ENCODE data around the gene CAMK2A.
A peak's percentile ranks its signal among the peaks of the same experiment; 100 is the strongest.

The CAMK2A gene

DNA sequence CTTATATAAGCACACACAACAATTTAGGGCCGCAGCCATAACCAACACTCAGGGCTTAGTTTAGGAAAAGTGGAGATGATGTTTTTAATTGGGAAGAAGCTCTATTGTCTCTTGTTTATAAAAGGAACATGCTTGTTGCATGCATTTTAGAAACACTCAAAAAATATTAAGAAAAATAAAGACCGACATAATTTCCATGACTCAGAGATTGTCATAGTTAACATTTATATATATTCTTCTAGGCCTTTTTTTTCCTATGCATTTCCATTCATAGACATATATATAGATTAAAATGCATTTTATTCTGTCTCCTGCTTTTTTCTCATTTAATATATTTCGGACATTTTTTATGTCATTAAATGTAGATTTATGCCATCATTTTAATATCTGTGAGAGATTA lies 26.7 kb upstream of the CAMK2A start:
- DNase-seq = no peak

DNA sequence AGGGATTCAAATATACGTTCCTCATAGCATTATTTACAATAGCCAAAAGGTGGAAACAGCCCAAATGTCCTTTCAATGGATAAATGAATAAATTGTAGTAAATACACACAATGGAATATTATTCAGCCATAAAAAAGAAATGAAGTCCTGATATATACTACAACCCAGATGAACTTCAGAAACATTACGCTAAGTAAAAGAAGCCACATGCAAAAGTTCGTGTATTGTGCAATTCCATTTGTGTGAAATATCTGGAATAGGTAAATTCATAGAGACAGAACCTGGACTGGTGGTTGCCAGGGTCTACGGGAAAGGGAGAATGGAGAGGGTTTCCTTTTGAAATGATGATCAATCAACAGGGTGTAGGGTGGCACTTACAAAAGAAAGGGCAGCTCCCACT lies 25.7 kb upstream of the CAMK2A start:
- DNase-seq = no peak

DNA sequence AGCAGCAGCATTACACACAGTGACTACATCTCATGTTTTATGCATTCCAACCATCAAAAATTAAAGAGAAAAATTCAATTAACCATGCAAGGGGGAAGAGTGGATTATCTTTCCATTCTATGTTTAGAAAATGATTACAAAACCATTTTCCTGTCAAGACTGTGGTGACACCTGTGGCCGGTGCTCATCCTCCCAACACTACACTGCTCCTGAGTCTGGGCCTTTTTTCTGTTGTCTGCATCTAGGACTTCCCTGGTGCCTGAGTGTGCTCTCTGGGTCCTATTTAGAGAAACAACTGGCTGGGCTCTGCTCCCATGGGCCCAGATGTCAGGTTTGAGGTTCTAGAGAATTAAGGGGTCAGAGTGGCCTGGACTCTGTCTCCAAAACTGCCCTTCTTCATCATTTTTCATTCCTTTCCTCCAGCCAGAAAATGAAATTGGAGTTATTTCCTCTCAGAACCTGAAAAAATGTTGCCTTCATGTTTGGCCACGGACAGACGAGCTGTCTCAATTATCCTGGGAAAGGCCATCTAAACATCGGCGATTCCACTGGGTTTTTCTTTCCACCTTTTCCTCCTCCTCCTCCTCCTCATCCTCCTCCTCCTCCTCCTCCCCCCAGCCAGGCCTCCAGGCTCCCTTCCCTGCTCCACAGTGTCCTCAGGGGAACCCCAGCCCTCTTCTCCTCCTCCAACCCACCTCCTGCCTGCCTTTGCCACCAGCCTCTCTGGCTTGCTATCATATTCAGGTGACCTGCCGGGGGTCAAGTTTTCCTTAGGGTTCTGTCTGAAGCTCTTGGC lies 24.5 kb upstream of the CAMK2A start:
- DNase-seq = no peak

DNA sequence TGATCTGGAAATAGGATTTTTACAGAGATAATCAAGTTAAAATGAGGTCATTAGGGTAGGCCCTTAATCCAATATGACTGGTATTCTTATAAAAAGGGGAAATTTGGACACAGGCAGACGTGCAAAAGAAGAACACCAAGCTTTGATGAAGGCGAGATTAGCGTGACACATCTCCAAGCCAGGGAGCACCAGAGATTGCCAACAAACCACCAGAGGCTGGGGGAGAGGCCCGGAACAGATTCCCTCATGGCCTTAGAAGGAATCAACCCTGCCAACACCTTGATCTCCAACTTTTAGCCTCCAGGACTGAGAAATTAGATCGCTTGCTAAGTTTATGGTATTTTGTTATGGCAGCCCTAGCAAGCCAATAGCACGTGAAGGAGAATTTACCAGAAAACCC lies 23.9 kb upstream of the CAMK2A start:
- no peak for DNase-seq

DNA sequence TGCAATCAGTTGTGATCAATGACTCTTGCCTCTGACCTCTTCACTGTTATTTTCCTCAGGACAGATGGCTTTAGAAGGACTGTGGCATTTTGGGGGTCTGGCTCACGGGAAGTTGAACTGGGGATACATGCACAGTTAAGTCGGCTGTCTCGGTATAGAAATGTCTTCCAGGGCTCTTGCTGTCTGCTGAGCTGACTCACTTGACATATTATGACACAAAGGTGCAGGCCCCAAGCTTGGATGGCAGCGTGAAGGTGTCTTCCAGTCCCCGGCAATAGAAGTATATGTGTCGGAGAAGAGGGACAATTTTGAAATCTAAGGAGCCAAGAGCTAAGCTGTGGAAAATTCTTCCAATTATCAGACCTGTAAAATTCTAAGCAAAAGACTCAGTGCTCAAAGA lies 22.9 kb upstream of the CAMK2A start:
- DNase-seq = no peak

DNA sequence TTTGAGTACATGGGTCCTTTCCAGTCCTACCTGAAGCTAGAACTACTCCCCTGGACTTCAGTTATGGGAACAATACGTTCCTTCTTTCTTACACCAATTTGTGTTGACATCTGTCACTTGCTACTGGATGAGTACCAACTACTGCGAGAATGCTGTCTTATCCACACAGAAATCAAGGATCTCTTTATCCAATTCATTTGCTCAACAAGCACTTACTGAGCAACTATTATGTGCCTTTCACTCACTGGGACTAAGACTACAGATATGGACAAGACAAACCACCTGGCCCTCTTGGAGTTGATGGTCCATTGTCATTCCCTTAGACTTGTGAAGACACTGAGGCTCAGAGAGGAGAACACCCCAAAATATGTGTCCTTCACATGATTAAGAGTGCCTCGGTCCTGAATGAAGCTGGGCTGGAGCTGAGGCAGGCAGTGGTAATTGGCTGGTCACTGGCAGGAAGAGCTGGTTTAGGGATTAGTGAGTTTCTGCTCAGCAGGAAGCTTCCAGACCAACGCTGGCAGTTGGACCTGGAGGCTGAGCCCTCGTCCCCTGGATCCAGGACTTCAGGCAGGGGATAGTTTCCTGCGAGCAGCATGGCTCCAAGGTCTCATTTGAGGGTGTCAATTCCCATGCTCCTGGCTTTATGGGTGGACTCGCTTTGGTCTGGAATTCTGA lies 21.6 kb upstream of the CAMK2A start:
- DNase-seq = no peak

DNA sequence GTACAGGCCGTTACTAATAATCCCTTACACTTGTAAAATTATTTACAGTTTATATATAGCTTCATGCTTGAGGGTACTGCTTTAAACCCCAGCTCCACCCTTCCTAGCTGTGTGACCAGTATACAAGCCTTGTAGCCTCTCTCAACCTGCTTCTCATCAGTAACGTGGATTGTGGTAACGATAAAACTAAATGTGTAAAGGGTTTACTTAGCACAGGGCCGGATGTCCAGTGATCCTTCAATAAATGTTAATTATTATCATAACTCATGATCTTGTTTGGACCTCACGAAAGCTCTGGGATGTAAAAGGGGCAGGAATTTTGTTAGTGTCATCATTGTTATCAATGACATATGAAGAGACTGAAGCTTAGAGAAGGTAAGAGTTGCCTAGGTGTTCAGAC lies 20.7 kb upstream of the CAMK2A start:
- no peak for DNase-seq

DNA sequence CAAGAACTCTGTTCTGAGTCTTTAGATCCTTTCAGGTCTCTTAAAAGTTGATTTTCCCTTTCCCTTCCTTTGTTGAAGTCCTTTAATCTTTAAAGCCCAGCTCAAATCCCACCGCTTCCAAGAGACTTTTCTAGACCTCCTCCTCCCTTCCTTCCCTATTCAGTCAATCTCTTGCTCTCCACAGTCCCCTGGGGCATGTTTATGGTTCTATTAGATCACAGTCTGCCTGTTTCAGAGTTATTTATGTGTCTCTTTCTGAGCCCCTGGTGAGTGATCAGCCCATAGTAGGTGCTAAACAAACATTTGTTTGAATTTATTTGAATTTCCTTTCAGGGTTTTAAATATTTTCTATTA lies 20.3 kb upstream of the CAMK2A start:
- DNase-seq = no peak

DNA sequence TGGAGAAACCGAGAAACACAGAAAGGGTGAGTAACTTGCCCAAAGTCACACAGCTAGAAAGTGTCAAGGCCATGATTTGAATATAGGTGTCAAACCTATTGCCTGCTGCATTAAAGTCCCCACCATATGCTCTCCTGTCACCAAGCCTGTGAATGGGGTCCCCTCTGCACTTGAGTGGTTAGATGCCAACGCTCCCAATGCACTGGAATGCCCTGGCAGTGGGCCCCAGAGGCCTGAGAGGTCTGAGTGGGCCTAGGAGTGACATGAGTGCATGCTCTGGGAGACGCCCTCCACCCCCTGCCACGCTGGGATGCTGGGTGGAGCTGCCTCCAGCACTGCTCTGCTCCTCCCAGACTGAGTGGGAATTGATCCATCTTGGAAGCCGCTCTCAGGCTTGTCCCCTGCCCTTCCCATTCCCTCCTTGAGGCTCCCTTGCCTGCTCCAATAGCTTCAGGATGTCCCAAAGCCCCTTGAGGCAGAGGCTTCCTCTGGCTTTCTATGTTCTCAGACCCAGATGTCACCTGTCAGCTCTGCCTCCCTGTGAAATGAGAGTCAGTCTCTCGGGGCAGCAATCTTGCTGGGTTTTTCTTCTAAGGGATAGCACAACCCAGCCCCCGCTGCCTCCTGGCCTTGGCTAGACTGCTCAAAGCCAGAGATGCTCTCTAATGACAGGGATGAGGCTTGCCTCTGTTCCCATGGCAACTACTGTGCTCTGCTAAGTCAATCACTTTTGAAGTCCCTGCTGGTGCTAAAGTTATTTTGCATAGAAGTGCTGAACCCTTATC lies 19.7 kb upstream of the CAMK2A start:
- DNase-seq = no peak

DNA sequence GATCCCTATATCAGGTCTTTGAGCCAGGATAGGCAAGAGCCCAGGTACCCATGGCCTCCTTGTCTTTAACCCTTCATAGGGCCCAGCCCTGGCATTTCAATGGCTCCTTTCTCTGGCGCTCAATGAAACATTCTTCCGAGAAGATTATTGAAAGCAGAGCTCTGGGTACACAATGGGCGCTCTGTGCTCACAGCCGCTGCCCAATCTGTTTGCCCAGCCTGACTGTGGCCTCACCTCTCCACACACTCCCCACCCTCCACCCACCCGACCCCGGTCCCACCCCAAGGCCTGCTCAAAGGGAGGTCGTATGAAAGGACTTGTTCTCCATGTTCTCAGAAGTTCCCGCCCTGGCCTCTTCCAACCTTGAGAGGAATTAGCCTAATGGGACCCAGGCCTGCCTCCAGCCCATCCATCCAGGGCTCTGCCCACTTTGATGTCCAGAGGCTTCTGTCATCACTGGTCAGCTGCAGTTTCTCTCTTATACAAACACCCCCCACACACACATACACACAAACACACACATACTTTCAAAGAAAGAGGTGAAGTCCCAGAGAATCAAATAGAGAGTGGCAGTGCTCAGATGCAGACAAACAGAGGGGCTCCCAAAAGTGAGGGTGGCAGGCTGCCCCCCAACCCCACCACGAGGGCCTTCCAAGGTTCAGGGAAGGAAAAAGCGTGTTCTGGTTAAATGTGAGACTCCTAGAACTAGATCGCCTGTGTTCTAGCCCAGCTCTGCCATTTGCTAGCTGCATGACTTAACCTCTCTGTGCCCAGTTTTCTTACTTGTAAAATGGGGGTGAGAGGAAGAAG lies 18.2 kb upstream of the CAMK2A start:
- no peak for DNase-seq

DNA sequence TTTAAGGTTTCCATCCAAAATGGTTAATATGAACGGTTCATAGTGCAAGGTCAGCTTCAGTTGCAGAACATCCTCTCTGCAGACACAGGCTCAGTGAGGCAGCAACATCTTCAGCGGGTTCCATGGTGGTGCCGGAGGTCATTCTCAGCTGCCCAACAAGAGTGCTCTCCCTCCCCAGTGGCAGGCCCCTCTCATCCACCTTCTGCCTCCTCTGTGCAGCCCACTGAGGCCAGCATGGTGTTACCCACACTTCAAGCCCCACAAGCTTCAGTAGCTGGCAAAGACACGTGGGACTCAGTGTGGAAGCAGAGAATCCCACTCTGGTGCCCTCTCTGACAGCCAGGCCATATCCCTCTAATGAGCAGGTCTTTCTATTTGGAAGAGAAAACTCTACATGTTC lies 17.2 kb upstream of the CAMK2A start:
- DNase-seq = no peak

DNA sequence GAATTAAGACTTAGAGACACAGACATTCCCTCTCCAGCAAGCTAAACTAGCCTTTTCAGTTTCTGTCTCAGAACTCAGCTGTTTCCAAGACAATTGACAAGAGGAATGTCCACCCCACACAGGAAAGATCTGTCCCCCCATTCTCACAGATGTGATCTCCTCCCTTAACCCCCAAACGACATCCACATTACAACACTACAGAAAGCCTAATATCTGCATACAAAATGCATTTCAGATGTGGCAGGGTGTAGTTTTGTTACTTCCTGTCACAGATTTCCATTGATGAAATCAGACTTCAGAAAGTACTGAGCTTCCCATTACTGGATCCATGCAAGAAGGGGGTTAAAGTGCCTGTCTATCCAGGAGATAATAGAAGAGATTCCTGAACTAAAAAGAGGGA lies 16.0 kb upstream of the CAMK2A start:
- DNase-seq = no peak

DNA sequence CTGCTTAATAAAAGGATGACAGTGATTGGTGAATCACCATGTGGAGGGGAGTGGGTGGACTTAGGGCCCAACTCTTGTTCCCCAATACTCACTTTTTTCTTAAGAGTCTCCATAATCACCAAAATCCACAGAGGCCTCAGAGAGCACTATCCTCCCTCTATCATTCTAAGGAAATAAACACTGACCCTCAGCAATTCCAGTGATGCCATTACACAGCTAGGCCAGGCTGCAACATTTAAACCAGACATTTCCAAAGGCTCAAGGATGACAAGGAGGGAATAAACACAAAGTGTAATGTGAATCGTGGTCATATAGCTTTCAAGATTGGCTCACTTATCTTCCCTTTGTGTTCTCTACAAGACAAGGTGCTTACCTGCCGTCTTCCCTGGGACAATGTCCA lies 15.5 kb upstream of the CAMK2A start:
- no peak for DNase-seq

DNA sequence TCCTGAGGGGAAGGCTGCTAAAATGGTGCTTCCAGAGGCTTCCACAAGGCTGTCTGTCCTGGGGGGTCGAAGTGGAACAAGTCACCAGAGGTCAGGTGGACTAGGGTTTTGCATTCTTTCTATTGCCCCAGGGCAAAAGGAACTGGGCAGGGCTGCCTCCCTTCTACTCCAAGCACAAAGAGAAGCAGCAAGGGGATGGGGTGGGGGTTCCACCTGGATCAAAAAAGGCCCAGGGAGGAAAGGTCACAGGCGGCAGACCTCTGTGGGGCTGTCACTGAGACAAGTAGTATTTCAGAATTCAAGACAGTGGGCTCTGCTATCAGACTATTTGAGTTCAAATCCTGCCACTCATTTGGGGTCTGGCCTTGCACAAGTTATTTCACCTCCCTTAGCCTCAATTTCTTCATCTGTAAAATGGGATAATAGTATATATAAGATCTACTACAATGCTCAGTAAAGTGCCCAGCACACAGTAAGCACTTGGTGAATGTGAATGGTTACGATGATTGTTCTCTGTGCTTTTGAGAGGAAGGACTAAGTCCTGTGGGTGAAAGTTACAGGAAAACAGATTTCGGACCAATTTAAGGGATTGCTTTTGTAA lies 15.0 kb upstream of the CAMK2A start:
- DNase-seq = no peak

DNA sequence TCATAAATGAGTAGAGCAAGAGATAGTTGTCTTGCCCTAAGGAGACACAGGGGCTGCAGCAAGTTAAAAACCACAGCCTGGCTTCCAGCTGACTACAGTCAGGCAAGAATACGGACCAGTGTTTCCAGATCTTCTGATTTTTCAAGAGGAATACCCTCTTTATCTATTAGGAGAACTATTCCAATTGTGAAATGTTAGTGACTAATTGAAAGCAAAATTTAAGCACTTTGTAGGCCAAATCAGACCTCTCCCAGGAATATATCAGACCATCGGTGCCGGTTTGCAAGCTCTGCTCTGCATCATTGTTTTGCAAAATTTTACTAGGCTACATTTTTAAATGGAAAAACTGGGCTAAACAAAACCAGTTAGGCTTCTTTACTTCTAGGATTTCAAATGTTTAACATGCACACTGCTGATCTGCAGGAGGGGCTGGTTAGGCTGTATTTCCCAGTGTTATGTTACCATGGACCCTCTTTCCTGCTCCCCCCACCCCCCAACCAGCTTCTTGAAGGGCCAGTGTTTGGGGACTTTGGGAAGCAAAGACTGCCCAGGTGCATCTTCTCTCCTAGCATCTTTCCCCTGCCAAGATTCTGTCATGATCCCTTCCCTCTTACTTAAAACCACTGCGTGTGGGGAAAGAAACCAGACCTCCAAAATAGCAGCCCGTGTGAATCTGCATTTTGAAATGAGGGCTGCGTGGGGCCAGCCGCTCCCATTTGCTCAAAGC lies 14.2 kb upstream of the CAMK2A start:
- peak; percentile 37 for DNase-seq

DNA sequence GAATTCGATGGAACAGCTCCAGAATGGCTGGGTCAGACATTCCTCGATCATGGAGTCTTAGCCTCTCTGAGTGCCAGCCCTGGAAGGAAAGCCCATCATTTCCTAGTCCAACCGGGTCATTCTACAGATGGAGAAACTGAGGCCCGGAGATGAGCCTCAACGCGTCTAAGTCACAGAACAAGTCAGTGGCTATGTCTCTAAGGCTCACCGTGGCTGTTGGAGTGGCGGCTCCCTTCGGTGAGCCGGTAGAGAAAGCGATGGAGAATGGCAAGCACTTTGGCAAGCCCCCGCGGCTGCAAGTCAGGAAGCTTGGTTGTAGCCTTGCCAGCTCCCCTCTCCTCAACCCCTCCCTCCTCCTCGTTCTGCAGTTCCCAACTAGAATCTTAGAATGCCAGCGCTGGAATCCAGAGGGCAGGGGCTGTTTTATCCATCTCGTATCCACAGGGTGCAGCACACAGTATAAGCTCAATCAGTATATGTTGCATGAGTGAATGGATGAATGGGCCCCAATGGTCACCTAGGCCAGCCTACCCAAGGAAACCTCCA lies 13.6 kb upstream of the CAMK2A start:
- peak; percentile 39 for DNase-seq

DNA sequence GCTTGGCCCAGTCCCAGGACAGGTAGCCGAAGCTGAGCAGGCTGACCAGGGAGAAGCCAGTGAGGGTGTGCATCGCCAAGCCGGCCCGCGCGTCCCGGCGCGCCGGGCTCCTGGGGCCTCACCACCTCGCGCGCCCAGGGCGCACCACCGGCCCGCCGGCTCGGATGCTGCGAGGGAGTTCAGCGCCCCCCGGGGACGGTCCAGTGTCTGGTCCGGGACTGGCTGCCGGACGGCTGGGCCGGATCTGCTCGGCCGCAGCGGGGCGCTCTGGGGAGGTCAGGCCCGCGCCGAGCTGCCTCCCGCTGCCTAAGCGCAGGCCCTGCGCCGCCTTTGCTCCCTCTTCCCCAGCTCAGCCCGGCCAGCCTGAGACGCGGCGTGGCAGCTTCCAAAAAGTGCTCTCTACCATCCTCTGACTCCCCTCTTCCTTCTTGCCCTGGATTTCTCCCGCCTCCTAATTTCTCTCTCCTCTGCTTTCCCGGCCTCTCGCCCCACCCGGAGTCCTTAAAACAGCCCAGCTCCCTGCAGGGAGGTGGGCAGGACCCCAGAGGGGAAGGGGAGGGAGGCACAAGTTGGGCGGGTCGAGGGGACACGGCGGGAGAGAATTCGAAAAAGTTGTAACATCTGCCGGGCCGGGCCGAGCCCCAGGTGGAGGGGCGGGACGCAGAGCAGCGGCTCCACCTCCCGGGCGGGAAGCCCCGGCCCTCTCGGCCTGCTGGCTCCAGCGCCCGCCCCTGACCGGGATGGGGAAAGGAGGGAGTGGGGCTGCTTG lies 12.9 kb upstream of the CAMK2A start, which contains the start of gene ARSI:
Gene ARSI, minus strand, starts transcription at position 605 of the 769 bp plus-strand sequence. Its CDS starts 532 bp downstream, at position 73.
- peak; percentile 74 for DNase-seq

DNA sequence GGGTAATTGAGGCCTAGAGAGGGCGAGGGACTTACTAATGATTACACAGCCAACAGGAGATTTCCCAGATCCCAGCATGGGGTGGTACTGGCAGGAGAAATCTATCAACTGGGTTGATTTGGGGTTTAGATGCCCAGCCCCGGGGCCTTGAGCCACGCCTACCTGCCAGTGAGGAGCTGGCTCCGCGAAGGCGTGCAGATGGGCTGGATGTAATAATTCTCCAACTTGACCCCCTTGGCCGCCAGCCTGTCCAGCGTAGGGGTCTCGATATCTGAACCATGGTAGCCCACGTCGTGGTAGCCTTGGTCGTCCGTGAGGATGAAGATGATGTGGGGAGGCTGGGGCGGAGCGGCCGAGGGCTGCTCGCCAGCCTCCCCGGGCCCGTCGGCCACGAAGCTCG lies 12.3 kb upstream of the CAMK2A start:
- no peak for DNase-seq

DNA sequence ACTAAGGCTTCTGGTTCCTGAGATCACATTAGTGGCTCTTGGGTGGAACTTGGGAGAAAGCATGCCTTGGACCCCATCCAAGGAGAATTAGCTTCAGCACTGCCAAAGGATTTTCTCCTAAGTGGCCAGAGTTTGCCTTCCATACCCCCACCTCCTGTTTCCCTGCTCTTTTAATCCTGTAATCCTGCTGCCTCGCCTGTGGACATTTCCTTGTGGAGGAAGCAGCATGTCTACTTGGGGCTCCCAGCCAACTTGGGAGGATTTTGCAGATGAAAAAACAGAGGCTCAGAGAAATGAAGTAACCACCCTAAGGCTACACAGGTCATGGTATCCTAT lies 11.6 kb upstream of the CAMK2A start:
- no peak for DNase-seq

DNA sequence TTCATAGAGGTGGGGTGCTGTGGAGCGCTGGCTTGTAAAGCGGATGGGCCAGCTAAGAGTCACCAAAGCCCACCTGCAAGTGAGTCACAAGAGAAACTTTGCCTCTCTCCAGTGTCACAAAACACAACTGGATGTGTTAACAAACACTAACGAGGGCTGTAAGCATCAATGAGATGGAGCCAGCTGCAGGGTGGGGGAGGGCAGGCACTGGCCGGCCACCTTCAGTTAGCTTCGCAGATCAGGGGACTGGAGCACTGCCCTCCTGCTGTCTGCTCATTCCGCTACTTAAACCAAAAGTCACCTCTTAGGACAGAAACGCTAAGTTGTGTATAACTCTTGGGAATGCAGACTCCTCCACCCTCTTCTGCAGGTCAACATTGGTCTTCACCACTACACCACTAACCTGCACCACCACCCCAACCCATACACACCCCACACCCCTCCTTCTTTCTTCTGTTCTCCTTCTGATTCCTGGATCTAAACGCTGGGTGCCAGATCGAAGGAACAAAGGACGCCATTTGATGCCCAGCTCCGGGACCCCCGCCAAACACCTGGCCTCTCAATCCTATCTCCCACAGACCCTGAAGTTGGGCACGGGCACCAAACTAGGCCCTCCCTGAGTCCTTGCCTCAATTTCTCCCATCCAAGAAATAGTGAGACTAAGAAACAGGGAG lies 11.1 kb upstream of the CAMK2A start:
- no peak for DNase-seq

All from right kidney (tissue), 1 donor.